ENCODE measurements around the gene TNFRSF9. TPM values are rescaled to one million over a fixed set of nuclear protein-coding genes. Genes with fewer than 3 reads are reported as not detected.

The TNFRSF9 gene
- total and polyA plus RNA-seq, 12 donors = 0.03 to 3.1 (median 0.07) TPM; not detected in 7

DNA sequence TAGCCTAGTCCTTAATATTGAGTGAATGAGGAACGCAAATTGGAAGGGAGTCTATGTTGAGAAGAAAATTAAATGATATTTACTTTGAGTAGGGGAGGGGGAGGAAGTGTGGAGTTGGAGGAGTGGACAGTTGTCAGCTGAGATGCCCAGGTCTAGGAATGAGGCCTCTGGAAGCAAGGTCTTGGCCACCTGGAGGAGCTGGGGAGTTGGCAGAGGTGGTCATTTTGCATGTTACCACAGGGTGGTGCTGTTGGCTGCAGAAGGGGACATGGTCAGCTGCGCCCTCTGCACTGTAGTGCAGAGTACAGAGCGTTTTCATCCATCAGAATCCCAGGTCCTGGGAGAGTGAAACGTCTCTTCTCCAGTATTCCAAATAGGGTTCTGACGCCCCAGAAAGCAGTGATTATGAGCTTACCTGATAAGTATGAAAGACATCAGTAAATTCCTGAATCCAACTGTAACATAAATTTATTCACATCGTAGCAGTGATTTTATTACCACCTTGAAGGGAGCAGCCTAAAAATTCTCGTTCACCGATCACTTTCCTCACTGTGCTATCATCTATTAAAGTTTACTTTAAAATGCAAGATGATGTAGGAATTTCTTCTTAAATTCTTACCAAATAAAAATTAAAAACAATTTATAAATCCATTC, 34.7 kb upstream of the TNFRSF9 start:
- TF ChIP-seq, protein P1, sequence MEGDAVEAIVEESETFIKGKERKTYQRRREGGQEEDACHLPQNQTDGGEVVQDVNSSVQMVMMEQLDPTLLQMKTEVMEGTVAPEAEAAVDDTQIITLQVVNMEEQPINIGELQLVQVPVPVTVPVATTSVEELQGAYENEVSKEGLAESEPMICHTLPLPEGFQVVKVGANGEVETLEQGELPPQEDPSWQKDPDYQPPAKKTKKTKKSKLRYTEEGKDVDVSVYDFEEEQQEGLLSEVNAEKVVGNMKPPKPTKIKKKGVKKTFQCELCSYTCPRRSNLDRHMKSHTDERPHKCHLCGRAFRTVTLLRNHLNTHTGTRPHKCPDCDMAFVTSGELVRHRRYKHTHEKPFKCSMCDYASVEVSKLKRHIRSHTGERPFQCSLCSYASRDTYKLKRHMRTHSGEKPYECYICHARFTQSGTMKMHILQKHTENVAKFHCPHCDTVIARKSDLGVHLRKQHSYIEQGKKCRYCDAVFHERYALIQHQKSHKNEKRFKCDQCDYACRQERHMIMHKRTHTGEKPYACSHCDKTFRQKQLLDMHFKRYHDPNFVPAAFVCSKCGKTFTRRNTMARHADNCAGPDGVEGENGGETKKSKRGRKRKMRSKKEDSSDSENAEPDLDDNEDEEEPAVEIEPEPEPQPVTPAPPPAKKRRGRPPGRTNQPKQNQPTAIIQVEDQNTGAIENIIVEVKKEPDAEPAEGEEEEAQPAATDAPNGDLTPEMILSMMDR (IDR thresholded peaks at IDR 0.05) = peak; percentile 69 to 89 (median 81)
- DNase-seq (peak; percentile 59 to 60), ATAC-seq (peak; percentile 74 to 98 (median 94))
- Histone ChIP-seq H3K4me3 (no peak overlapping the region), H3K4me1 (peaks cover 0 to 16% (median 7%) of the 10 kb centered on the region in 9 donors), H3K9me3 (no peaks in the 10 kb centered on the region), H3K27ac (no peak overlapping the region), H3K36me3 (peaks cover 0 to 94% (median 49%) of the 10 kb centered on the region in 9 donors), H3K27me3 (no peaks in the 10 kb centered on the region)
- intact Hi-C loops (cut with DNase I) = loop anchor here in 4 of 10 donors (2.0 to 10.0 kb wide), 4 partner anchors 42 to 377 kb away; no protein-coding TSS in a partner anchor
- 57 to 64% methylated on average over 8 of the region's 8 CpGs for WGBS, 2 donors

DNA sequence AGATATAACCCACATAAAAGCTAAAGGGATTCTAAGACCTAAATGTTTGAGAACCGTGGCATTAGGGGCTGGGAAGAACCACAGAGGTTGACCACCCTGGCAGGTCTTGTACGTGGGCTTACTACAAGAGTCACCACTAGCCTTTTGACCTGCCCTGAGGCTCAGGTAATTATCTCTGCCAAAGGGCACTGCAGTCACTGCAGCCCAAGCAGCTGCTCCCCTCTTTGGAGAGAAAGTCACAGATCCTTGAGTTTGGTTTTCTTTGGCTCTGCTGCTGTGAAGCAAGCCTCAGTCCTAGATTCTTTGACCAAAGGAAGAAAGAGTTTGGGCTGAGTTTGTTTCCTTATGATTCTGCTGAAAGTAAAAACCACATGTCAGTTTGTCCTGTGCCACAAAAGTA, 32.4 kb upstream of the TNFRSF9 start:
- H3K27ac ChIP-seq = no peak overlapping the region
- intact Hi-C loops (cut with DNase I) = loop anchor here in 1 of 10 donors (10.0 kb wide), 1 partner anchor 372 kb away; no protein-coding TSS in a partner anchor
- H3K4me3 ChIP-seq = no peak overlapping the region
- no peak for ATAC-seq
- WGBS, 2 donors = 95 to 96% methylated on average over 2 of the region's 2 CpGs
- no peaks in the 10 kb centered on the region for H3K27me3 ChIP-seq
- peaks cover 0 to 16% (median 7%) of the 10 kb centered on the region in 9 donors for H3K4me1 ChIP-seq
- TF ChIP-seq, protein P1 (IDR thresholded peaks at IDR 0.05) = no peak
- H3K9me3 ChIP-seq = no peaks in the 10 kb centered on the region
- peaks cover 0 to 94% (median 35%) of the 10 kb centered on the region in 9 donors for H3K36me3 ChIP-seq
- no peak for DNase-seq

DNA sequence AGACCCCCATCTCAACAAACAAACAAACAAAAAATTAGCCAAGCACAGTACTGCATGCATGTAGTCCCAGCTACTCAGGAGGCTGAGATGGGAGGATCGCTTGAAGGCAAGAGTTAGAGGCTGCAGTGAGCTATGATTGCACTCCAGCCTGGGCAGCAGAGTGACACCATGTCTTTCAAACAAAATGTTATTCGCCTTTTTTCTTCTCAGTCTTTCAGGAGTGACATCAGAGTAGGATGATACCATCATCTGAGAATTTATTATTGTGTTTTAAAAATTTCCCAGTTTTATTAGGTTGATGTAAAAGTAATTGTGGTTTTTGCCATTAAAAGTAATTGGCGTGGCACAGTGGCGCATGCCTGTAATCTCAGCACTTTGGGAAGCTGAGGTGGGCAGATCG, 31.6 kb upstream of the TNFRSF9 start:
- TF ChIP-seq, protein P1 (IDR thresholded peaks at IDR 0.05) = no peak
- no peak for DNase-seq
- intact Hi-C loops (cut with DNase I) = loop anchor here in 1 of 10 donors (10.0 kb wide), 1 partner anchor 373 kb away; no protein-coding TSS in a partner anchor
- peaks cover 0 to 94% (median 38%) of the 10 kb centered on the region in 9 donors for H3K36me3 ChIP-seq
- peaks cover 0 to 23% (median 12%) of the 10 kb centered on the region in 9 donors for H3K4me1 ChIP-seq
- H3K4me3 ChIP-seq = no peak overlapping the region
- 94 to 96% methylated on average over 5 of the region's 5 CpGs for WGBS, 2 donors
- no peak for ATAC-seq
- H3K9me3 ChIP-seq = no peaks in the 10 kb centered on the region
- no peak overlapping the region for H3K27ac ChIP-seq
- no peaks in the 10 kb centered on the region for H3K27me3 ChIP-seq

DNA sequence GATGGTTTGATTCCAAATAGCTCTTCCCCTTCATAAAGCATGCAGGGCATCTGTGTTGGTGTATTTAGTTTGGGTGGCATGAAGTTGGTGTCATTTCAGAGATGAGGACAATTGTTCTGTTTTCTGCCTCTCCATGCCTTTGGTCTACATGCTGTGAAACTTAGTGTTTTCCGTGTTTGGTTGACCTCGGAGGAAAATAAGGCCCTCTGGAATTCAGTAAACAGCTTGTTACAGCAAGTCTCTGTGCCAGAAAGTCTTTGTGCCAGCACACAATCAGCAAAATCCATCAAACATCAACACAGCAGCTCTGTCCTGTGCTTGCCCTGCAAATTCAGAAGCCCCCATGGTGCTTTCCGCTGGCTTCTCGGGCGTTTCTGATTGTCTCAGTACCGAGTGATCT, 30.4 kb upstream of the TNFRSF9 start:
- TF ChIP-seq, protein P1 (IDR thresholded peaks at IDR 0.05) = no peak
- no peak overlapping the region for H3K27ac ChIP-seq
- WGBS, 2 donors = 93 to 94% methylated on average over 6 of the region's 6 CpGs
- H3K27me3 ChIP-seq = no peaks in the 10 kb centered on the region
- DNase-seq = no peak
- H3K4me3 ChIP-seq = no peak overlapping the region
- H3K36me3 ChIP-seq = peaks cover 0 to 94% (median 42%) of the 10 kb centered on the region in 9 donors
- intact Hi-C loops (cut with DNase I) = loop anchor here in 1 of 10 donors (10.0 kb wide), 1 partner anchor 374 kb away; no protein-coding TSS in a partner anchor
- H3K4me1 ChIP-seq = peaks cover 0 to 24% (median 16%) of the 10 kb centered on the region in 9 donors
- ATAC-seq = no peak
- H3K9me3 ChIP-seq = no peaks in the 10 kb centered on the region
